ENCODE data around the gene BUD31. TPM values are rescaled to one million over a fixed set of nuclear protein-coding genes. Genes with fewer than 3 reads are reported as not detected.

BUD31 gene
- total and polyA plus RNA-seq, 2 of the 8 experiments (the other 6 are each of a cell fraction or from before 2014, with no cell fraction given) = 46.7 to 114 TPM

- Histone ChIP-seq H2AFZ (ENCODE audit: low read length) (no peak overlapping the region), H2BK15ac (ENCODE audit: low read length) (no peak overlapping the region), H3K4ac (replicated peaks; ENCODE audit: insufficient read length, low read depth, low read length) (no peak overlapping the region), H3K9ac (replicated peaks in 1 of 4; ENCODE audit: extremely low read depth in 1 of 4, low read depth in 3 of 4, low read length in 3 of 4) (no peak overlapping the region), H3K14ac (ENCODE audit: insufficient read length) (no peak overlapping the region), H2BK12ac (ENCODE audit: low read depth, low read length) (no peak overlapping the region), H2BK120ac (replicated peaks; ENCODE audit: low read depth, low read length) (no peak overlapping the region), H3K79me2 (ENCODE audit: control insufficient read depth in 1 of 2, insufficient read depth in 2 of 2, low read length in 2 of 2) (peaks cover 0 to 5% of the 10 kb centered on the region in 2 experiments; a peak in 2 of 4 replicates), H4K20me1 (replicated peaks in 1 of 2; ENCODE audit: control insufficient read depth in 1 of 2, insufficient read depth in 2 of 2, low read length in 2 of 2) (peaks cover 2 to 4% of the 10 kb centered on the region in 2 experiments), H3K4me2 (ENCODE audit: insufficient read depth in 1 of 2, low read depth in 2 of 2, low read length in 2 of 2) (no peak overlapping the region), H3K27ac (ENCODE audit: low read depth, low read length) (no peak overlapping the region), H3K36me3 (ENCODE audit: control insufficient read depth in 2 of 4, insufficient read depth in 4 of 4, low read length in 3 of 4) (no peaks in the 10 kb centered on the region), H3K56ac (replicated peaks; ENCODE audit: insufficient read length, low read depth, low read length) (no peak overlapping the region), H2AK5ac (ENCODE audit: low read depth, low read length) (no peak overlapping the region), H3K23me2 (ENCODE audit: low read depth, low read length) (0 out of 2 replicates have a peak, but pooled peaks cover 6% of the 10 kb centered on the region), H3K27me3 (replicated peaks in 1 of 4; ENCODE audit: control insufficient read depth in 3 of 4, extremely low read depth in 1 of 4, insufficient read depth in 3 of 4, low read length in 3 of 4) (no peaks in the 10 kb centered on the region), H2BK20ac (ENCODE audit: low read length) (no peak overlapping the region), H3K23ac (ENCODE audit: insufficient read length) (no peak overlapping the region), H3K4me3 (ENCODE audit: extremely low read depth in 1 of 4, insufficient read depth in 2 of 4, low read depth in 3 of 4, low read length in 4 of 4) (no peak overlapping the region), H3K79me1 (ENCODE audit: low read depth, low read length) (peaks cover 3% of the 10 kb centered on the region; the same call in 1 of the 2 replicates), H3K18ac (ENCODE audit: extremely low read depth, low read length) (no peak overlapping the region), H3K4me1 (replicated peaks in 1 of 4; ENCODE audit: control insufficient read depth in 3 of 4, insufficient read depth in 4 of 4, low read length in 3 of 4) (peaks cover 0 to 2% (median 0%) of the 10 kb centered on the region in 4 experiments; a peak in 1 of 7 replicates), H4K91ac (replicated peaks; ENCODE audit: insufficient read length, low read length) (no peak overlapping the region), H4K5ac (ENCODE audit: insufficient read length, low read depth, low read length) (no peak overlapping the region), H3K9me3 (ENCODE audit: insufficient read depth in 2 of 2, low read depth in 1 of 2, low read length in 1 of 2) (no peaks in the 10 kb centered on the region), H4K8ac (ENCODE audit: extremely low read depth, insufficient read depth, low read length) (0 out of 2 replicates have a peak overlapping the region, but pooled peaks have one; percentile 51), H2BK5ac (ENCODE audit: low read depth, low read length) (no peak overlapping the region)
- 85% methylated on average over 21 of the region's 21 CpGs; no CpG with 5 or more reads in 1 of the 2 experiments for WGBS, 2 experiments (ENCODE audit: extremely low coverage in 1 of 2, insufficient coverage in 1 of 2, insufficient read length in 1 of 2, insufficient replicate concordance in 2 of 2, low coverage in 1 of 2, low lambda C conversion rate in 2 of 2, missing lambda C conversion rate in 1 of 2)
- ChIA-PET CTCF (ENCODE audit: partially characterized antibody) (interaction anchor here (0.8 to 1.9 kb wide), 6 partner anchors 9 to 333 kb away, joined by 3 to 7 read pairs (median 4); no protein-coding TSS in a partner anchor), POLR2A (ENCODE audit: partially characterized antibody) (interaction anchor here (0.7 to 5.5 kb wide), 7 partner anchors 12 to 706 kb away, joined by 3 to 49 read pairs (median 4); partner anchors contain the start of genes BUD31 and PDAP1)
- FAIRE-seq (no peak), DNase-seq (ENCODE audit: low read depth in 1 of 2, low spot score in 2 of 2) (no peak)
- TF ChIP-seq CEBPB (IDR thresholded peaks at IDR 0.05; ENCODE audit: low read depth, low read length) = peak; percentile 73
- no peak for TF ChIP-seq KDM1A (IDR thresholded peaks at IDR 0.05; ENCODE audit: borderline replicate concordance, low read length)
Observed at GRCh38 chr7:99372275-99373090, 36.3 kb upstream of the BUD31 start.
